Fibroblast of lung (primary cell): Measurements from ENCODE around the gene MARCKSL1. TPM values are rescaled to one million over a fixed set of nuclear protein-coding genes. Genes with fewer than 3 reads are reported as not detected.

Source experiments
- DNase-seq, 2 donors: peaks; one replicate each; pipeline versions ENCODE4 v3.0.0 to v3.0.0-alpha.2; 2010; ENCODE audit warnings: low read depth in 2 of 2
- H2AFZ ChIP-seq: 2 replicates; pipeline ENCODE4 v1.5.1; 2012; ENCODE audit warnings: low read length, control low read depth, inconsistent platforms
- H3K27ac ChIP-seq: 2 replicates; pipeline ENCODE4 v1.5.1; 2011; ENCODE audit warnings: low read length, control low read depth; ENCODE audit not compliant: insufficient read depth
- H3K27me3 ChIP-seq: 2 replicates; pipeline ENCODE4 v1.5.1; 2011; ENCODE audit warnings: mild to moderate bottlenecking, low read length; ENCODE audit not compliant: control insufficient read depth, insufficient read depth
- H3K36me3 ChIP-seq: 2 replicates; pipeline ENCODE4 v1.5.1; 2011; ENCODE audit warnings: low read length; ENCODE audit not compliant: control insufficient read depth, insufficient read depth
- H3K4me1 ChIP-seq: 2 replicates; pipeline ENCODE4 v1.5.1; 2011; ENCODE audit warnings: low read length; ENCODE audit not compliant: control insufficient read depth, insufficient read depth; ENCODE audit errors: extremely low read depth
- H3K4me2 ChIP-seq: 2 replicates; pipeline ENCODE4 v1.5.1; 2011; ENCODE audit warnings: low read length, control low read depth; ENCODE audit not compliant: insufficient read depth; ENCODE audit errors: extremely low read depth
- H3K4me3 ChIP-seq, 4 experiments: fragments of 200-600 bp in 1 of 4; sonication (generic) in 1 of 4; replicated peaks in 1 of 4; 2 replicates each; pipeline ENCODE4 v1.5.1; 2011 to 2016; ENCODE audit warnings: low read length in 4 of 4, low read depth in 3 of 4, mild to moderate bottlenecking in 3 of 4, control low read depth in 2 of 4, inconsistent platforms in 1 of 4, mixed read lengths in 1 of 4; ENCODE audit not compliant: insufficient read depth in 1 of 4; ENCODE audit errors: control extremely low read depth in 1 of 4
- H3K79me2 ChIP-seq: 2 replicates; pipeline ENCODE4 v1.5.1; 2012; ENCODE audit warnings: mild to moderate bottlenecking, low read length, inconsistent platforms; ENCODE audit not compliant: control insufficient read depth, insufficient read depth
- H3K9ac ChIP-seq: 2 replicates; pipeline ENCODE4 v1.5.1; 2011; ENCODE audit warnings: mild to moderate bottlenecking, low read length, control low read depth; ENCODE audit not compliant: insufficient read depth
- H3K9me3 ChIP-seq: 2 replicates; pipeline ENCODE4 v1.5.1; 2012; ENCODE audit warnings: low read depth, low read length; ENCODE audit not compliant: control insufficient read depth, insufficient read depth
- H4K20me1 ChIP-seq: 2 replicates; pipeline ENCODE4 v1.5.1; 2011; ENCODE audit warnings: low read length; ENCODE audit not compliant: control insufficient read depth, insufficient read depth; ENCODE audit errors: extremely low read depth
- CTCF ChIP-seq, 2 donors: IDR thresholded peaks in 1 of 2; conservative IDR thresholded peaks in 1 of 2; 1 replicate in 1 of 2; 2 replicates in 1 of 2; pipeline ENCODE4 v1.5.1; 2011 to 2012; ENCODE audit warnings: low read length in 2 of 2, control low read depth in 1 of 2, inconsistent platforms in 1 of 2, low read depth in 1 of 2, mild to moderate bottlenecking in 1 of 2
- EZH2 ChIP-seq: IDR thresholded peaks from 2 replicates; pipeline ENCODE4 v1.5.1; 2012; ENCODE audit warnings: low read length, control low read depth, mild to moderate bottlenecking; ENCODE audit errors: missing control alignments
- polyA plus RNA-seq, 2 donors: library from polyadenylated mRNA; depleted of rRNA in 1 of 2; stranded (reverse) in 1 of 2; unstranded in 1 of 2; fragments of >200 nt; gene quantifications; 2 replicates each; pipeline ENCODE4 v1.2.1, GENCODE V29; 2011 to 2012; ENCODE audit warnings: missing spikeins in 1 of 2
- total RNA-seq: library from RNA; depleted of rRNA; stranded (reverse); fragments of >200 nt; gene quantifications from 2 replicates; pipeline ENCODE4 v1.2.1, GENCODE V29; 2014

The MARCKSL1 gene
- total and polyA plus RNA-seq, 2 donors (not counting 1 experiment from before 2014, with no cell fraction given) = 11.7 to 79.1 TPM

GRCh38 chr1:32333251-32333963, 2.6 kb downstream of the MARCKSL1 start:
- no peak overlapping the region for H2AFZ ChIP-seq
- peaks cover 5% of the 10 kb centered on the region for H3K36me3 ChIP-seq
- no peaks in the 10 kb centered on the region for H4K20me1 ChIP-seq
- H3K4me2 ChIP-seq = no peak overlapping the region
- TF ChIP-seq CTCF (conservative IDR thresholded peaks at IDR 0.05 in 1 of 2, IDR thresholded peaks at IDR 0.05 in 1 of 2; ENCODE audit: low read depth in 1 of 2, low read length in 2 of 2) (no peak), EZH2 (no peak)
- H3K9me3 ChIP-seq = no peaks in the 10 kb centered on the region
- H3K4me3 ChIP-seq = no peak overlapping the region
- no peak for DNase-seq
- no peak overlapping the region for H3K9ac ChIP-seq
- peaks cover 5% of the 10 kb centered on the region for H3K4me1 ChIP-seq
- H3K27ac ChIP-seq = no peak overlapping the region
- H3K79me2 ChIP-seq = peaks cover 5% of the 10 kb centered on the region
- peaks cover 3% of the 10 kb centered on the region for H3K27me3 ChIP-seq

GRCh38 chr1:32332290-32333079, 3.5 kb downstream of the MARCKSL1 start:
- H3K79me2 ChIP-seq = peaks cover 5% of the 10 kb centered on the region
- no peak overlapping the region for H3K27ac ChIP-seq
- no peak overlapping the region for H2AFZ ChIP-seq
- no peak overlapping the region for H3K4me2 ChIP-seq
- peaks cover 5% of the 10 kb centered on the region for H3K36me3 ChIP-seq
- no peaks in the 10 kb centered on the region for H4K20me1 ChIP-seq
- DNase-seq = no peak
- peaks cover 3% of the 10 kb centered on the region for H3K27me3 ChIP-seq
- no peaks in the 10 kb centered on the region for H3K9me3 ChIP-seq
- TF ChIP-seq CTCF (conservative IDR thresholded peaks at IDR 0.05 in 1 of 2, IDR thresholded peaks at IDR 0.05 in 1 of 2; ENCODE audit: low read depth in 1 of 2, low read length in 2 of 2) (no peak), EZH2 (no peak)
- H3K4me3 ChIP-seq = no peak overlapping the region
- H3K9ac ChIP-seq = no peak overlapping the region
- H3K4me1 ChIP-seq = peaks cover 5% of the 10 kb centered on the region

GRCh38 chr1:32331549-32331948, 4.5 kb downstream of the MARCKSL1 start:
- peaks cover 11% of the 10 kb centered on the region for H3K36me3 ChIP-seq
- no peak overlapping the region for H3K9ac ChIP-seq
- no peak overlapping the region for H3K4me3 ChIP-seq
- H3K27ac ChIP-seq = no peak overlapping the region
- no peak overlapping the region for H3K4me2 ChIP-seq
- no peaks in the 10 kb centered on the region for H3K9me3 ChIP-seq
- DNase-seq = no peak
- TF ChIP-seq EZH2 = no peak
- TF ChIP-seq CTCF (conservative IDR thresholded peaks at IDR 0.05 in 1 of 2, IDR thresholded peaks at IDR 0.05 in 1 of 2; ENCODE audit: low read depth in 1 of 2, low read length in 2 of 2) = no peak
- H4K20me1 ChIP-seq = no peaks in the 10 kb centered on the region
- no peaks in the 10 kb centered on the region for H3K27me3 ChIP-seq
- H3K4me1 ChIP-seq = peaks cover 2% of the 10 kb centered on the region
- H2AFZ ChIP-seq = no peak overlapping the region
- H3K79me2 ChIP-seq = peaks cover 5% of the 10 kb centered on the region
